HG03378 (cell line): ENCODE data around the gene ARID1B.

Experiments used
- ATAC-seq: cut with Tn5 transposase; IDR thresholded peaks from one replicate; pipeline ENCODE4 v1.9.1; 2021; ENCODE audit warnings: mild to moderate bottlenecking, moderate library complexity; ENCODE audit not compliant: unreplicated experiment

The ARID1B gene

DNA sequence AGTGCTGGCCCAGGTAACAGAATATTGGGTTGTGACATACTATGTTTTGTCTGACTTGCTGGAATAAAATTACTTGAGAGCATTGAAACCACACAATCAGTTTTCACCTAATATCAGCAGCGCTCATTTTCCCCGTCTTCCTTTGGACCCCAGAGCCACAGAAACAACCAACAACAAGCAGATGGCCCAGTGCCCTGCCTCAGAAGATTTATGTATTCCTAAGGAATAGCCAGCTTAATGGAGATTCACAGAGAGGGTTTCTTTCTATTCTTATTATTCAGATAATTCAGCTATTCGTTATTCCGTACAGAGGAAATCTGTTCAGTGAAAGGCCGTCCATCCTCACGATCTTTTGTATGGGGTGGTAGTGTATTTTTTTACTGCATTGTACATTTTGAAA is 391.3 kb downstream of the ARID1B start:
- no peak for ATAC-seq

DNA sequence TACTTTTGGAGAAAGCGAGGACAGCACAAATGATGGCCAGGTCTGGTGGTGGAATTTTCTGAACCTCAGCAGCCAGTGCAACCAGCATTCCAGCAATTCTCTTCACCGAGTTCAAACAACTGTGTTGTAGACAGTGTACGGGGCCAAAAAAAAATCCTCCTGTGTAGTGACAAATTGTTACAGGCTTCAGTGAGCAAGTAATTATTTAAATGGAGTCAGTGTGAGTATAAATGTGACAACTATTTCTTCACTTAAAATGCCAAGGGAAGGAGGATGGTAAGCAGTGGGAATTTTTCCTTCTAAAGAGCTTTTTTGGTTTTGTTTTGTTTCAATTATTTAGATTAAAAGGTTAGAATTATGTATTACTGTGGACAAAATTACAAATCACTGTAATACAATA is 392.0 kb downstream of the ARID1B start:
- no peak for ATAC-seq

DNA sequence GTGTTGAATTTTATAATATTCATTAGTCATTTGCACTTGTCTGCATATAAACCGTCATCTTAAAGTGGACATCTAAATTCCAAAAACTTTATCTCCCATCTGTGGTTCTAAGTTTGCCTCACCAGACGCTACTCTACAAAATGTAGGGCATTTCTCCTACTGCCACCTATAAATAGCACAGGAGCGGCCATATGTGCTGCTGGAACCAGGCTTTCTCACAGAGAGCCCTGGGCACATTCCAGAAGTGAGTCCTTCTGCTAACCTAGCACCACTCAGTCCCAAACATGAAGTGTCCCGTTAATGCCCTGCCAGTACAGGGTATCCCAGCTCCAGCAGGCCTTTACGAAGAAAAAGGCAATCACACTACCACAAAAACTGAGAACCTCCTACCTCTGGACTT is 392.5 kb downstream of the ARID1B start:
- no peak for ATAC-seq

DNA sequence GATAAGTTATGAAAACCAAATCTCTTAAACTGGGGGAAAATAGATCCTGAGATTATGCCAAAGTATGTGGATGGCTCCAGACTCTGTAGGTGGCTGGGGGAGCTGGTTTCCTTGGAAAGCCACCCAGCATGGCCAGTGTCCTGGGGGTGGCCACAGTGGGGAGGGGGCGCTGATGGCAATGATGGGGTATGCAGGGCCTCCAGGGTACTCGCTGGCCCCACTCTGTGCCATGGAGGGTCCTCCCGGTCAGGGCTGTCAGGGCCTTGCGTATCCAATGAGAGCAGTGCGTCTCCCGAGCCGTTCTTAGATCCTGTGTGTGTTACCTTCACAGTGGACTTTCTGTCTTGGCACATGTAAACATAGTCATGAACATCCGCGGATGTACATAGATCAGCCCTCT is 393.4 kb downstream of the ARID1B start:
- ATAC-seq, result no peak

DNA sequence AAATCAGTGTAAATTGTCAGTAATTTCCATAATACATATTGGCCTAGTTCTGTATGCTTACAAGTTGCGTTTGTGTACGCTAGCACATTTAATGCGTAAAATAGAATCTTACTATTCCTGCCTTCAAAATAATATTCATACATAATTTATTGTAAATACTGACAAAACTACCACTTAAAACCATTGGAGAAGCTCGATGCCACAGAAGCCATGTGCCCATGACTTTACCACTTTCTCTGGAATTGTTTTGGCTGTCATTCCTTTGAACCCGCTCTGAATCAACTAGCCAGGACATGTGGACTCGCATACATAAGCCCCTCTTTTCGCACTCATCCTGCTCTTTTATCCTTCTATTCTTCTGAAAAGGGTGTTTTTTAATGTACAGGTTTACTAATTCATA is 394.6 kb downstream of the ARID1B start:
- no peak for ATAC-seq

DNA sequence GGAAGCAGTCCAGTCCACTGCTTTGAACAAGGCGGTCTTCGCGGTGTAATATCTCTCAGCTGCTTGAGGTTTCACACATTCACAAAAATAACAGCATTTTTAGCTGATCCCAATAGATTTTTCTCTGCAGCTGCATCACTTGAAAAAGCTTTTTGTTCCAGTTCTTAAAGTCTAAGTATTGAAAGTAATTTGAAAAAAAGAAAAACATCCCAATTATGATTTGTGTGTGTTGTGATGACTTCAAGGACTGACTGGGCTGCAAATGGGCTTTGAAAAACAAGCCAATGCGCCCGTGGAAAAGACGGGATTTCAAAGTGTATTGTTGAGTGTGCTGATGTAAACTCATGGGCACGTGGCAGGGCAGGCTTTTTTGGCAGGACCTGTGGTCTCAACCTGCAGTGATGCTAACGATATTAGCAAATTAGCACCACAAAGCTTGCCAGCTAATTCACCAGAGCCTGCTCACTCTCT is 395.1 kb downstream of the ARID1B start:
- no peak for ATAC-seq

DNA sequence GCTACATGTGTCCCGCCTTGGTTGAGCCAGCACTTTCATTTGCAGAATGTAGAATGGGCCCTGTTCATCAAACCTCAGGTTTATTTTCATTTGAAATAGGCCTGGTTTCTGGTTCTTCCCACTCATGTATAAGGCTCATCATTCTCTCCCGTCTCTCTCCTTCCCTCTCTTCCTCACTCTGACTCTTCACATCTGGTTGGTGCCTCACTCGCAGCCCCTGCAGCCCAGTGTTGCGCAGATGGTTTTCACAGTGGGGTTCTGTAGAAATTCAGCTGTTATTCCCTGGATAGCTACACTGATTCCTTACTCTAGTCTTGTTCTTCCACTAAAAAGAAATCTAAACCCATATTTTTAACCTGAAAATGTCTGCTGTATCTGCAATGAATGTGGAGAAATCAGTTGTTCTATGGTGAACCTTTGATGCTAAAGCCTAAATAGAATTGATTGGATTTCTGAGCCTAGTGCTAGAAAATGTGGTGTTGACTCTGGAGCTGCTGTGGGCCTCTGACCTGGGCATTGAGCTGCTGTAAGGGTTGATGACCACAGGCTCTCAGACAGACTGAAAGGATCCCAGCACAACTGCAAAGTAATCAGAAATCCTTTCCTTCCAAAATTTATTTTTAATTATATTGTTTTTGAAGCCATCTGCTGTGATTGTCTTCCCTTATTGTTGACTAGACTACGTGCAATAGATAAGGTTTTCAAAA is 395.8 kb downstream of the ARID1B start:
- ATAC-seq, result no peak

DNA sequence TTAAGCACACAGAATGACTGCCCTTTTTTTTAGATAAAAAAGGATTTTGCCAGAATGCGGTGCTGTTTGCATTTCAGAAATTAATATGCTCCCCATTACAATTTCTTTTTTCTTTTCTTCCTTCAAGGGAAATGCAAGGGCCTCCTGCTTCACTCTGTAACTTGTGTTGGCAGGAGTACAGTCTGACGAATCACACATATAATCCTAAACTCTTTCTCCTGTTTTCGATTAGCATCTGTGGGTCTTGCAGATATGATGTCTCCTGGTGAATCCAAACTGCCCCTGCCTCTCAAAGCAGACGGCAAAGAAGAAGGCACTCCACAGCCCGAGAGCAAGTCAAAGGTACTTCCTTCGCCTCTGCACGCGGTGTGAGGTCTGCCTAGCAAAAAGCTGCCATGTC is 396.6 kb downstream of the ARID1B start:
- no peak for ATAC-seq

DNA sequence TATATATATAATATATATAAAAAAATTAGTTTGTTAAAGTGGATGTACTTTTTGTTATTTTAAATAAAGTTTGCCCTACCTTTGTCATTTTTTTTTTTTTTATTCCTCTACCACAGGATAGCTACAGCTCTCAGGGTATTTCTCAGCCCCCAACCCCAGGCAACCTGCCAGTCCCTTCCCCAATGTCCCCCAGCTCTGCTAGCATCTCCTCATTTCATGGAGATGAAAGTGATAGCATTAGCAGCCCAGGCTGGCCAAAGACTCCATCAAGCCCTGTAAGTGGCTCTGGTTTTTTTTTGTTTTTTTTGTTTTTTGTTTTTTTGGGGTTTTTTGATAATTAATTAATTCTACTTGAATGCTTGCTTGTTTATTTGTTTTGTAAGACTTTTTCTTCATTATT is 397.6 kb downstream of the ARID1B start:
- ATAC-seq, result no peak

DNA sequence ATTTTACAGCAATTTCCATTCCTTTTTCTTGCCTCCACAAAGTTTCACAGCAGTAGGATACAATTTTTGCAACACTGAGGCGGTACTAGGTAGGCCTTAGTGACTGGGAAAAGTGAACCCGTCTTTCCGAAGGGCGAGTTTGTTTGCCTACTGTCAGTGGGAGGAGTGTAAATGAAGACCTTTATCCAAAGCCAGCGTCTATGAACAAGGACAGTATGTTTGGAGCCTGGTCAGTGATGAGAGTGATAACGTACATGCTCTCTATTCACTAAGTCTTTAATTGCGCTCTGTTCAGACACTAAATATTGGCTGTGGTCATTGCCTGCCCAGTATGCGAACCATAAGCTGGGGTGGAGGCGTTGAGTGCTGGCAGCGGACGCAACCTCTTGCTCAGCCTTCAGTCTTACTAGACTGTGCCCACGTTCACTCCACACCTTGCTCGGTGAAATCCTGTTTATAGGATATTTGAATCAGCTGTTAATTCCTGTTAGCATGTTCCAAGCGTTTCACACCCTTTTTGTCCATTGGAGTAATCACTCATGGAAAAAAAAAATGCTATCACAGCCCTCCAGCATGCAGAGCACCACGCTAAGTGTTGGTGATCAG is 400.7 kb downstream of the ARID1B start:
- no peak for ATAC-seq

DNA sequence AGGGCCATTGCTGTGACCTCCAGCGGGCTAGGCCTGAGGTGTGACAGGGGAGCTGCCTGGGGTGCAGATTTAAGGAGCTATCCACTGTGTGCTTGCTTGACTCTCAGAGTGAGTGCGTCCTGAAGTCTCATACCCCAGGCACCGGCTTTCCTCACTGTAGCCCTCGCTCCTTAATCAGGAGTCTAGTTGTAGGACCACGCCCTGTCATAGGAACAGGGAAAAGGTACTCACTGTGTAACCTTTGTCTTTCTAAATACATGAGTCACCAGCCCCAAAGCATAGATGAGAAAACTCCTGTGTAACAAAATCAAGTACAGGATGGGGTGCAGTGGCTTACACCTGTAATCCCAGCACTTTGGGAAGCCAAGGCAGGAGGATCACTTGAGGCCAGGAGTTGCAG is 404.5 kb downstream of the ARID1B start:
- no peak for ATAC-seq

DNA sequence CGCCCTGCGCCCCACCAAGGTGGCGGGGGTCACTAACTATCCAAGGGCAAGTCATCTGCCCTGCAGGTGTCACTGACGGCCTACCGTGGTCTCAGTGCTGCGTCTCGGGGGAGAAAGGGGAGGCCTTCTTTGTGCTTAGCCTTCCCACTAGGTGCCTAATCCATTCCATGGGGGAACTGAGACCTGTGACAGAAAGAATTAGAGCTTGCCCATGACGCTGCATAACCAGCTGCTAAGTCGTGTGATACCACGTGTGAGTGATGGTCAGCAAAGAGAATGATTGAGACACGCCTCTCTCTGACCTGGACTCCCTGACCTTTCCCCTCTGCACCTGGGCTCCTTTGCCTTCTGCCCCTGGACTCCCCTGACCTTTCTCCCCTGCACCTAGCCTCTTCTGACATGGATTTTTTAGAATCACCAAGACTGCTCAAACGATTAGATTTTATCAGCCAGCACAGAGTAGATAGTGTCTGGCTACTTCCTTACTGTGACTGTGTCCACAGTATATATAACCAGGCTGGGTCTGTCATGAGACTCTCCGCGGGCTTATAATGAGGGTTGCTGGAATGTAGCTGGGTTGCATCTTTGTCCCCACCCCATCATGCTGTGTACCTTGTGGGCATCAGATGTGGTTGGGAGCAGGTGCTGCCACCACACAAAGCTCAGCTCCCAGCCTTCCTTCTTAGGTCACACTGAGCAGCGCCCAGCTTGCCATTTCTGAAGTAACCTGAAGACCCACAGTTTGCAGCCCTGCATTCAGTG is 405.5 kb downstream of the ARID1B start:
- no peak for ATAC-seq

DNA sequence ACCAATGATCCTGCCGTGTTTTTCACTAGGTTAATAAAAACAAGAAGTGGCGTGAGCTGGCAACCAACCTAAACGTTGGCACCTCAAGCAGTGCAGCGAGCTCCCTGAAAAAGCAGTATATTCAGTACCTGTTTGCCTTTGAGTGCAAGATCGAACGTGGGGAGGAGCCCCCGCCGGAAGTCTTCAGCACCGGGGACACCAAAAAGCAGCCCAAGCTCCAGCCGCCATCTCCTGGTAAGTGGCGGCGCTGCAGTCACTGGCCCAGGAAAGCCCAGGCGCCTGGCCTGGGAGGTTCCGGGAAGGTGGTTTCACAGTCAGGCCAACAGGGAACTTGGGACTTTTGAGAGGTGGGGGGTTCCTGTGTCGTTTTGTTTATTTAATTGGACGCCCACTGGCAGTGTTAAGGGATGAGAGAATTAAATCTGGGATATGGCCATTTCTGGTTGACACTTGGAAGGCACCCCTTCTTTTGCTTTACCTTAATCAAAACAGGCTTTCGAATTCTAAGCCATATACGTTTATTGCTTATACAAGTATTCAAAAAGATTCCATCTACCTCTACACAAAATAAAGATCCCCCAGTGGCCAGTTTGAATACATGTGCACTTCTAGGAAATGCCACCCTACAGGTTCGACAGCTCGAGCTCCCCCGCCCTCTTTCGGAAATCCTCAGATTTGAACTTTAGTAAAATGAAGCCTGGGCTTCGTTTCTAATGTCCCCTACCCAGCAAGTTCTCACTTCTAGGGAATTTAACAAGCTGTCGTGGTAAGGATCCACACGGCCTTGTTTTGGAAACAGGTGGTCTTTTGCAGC is 407.2 kb downstream of the ARID1B start:
- ATAC-seq, result no peak

DNA sequence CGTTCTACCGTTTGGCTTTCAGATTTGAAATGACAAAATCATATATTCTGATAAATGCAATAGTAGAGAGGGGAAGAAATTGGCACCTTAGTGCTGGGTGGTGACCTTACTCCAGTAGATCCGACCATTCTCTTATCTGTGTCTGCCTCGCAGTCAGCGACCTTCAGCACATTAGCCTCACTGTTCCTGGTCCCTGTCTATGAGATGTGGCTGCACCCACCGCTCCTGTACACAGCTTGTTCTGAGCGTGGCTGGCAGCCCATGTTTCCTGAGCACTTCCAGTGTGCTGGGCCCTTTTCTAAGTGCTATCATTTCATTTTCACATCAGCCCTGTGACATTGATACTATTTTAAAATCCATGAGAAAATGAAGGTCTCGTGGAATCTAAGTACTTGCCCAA is 408.0 kb downstream of the ARID1B start:
- ATAC-seq, result no peak

DNA sequence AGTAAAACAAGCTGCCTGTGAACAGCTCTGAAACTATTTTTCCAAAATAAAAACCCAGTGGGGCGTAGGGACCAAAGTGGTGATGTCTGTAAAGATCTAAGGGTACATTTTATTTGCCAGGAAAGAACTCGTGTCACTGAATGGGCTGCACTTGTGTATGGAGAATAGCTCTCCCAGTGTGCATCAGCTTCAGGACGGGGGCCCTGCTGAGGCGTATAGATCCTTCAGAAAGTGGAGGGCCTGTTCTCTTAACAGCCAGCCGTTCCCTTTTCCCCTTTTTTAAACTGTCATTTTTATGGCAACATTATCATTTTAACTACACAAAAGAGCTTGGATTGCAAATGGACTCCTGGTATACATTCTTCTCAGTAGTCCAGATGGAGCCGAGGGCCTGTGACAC is 408.8 kb downstream of the ARID1B start:
- ATAC-seq, result no peak

DNA sequence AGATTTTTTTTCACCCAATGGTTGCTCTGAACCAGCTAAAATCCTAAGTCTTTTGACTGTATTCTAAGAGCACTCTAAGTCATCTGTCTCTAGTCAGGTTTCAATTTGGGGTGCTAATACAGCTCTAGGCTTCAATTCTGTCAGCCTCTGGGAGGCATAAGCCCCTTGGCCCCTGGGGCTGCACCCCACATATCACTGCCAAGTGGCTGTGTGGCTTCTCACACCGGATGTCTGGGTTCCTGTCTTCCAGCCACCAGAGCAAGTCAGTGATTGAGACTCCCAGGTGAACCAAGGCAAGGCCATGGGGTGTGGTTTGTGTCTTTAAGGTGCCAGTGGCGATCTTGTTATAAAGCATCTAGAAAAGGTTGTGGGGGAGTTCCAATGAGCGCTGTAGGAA is 409.6 kb downstream of the ARID1B start:
- ATAC-seq, result no peak

DNA sequence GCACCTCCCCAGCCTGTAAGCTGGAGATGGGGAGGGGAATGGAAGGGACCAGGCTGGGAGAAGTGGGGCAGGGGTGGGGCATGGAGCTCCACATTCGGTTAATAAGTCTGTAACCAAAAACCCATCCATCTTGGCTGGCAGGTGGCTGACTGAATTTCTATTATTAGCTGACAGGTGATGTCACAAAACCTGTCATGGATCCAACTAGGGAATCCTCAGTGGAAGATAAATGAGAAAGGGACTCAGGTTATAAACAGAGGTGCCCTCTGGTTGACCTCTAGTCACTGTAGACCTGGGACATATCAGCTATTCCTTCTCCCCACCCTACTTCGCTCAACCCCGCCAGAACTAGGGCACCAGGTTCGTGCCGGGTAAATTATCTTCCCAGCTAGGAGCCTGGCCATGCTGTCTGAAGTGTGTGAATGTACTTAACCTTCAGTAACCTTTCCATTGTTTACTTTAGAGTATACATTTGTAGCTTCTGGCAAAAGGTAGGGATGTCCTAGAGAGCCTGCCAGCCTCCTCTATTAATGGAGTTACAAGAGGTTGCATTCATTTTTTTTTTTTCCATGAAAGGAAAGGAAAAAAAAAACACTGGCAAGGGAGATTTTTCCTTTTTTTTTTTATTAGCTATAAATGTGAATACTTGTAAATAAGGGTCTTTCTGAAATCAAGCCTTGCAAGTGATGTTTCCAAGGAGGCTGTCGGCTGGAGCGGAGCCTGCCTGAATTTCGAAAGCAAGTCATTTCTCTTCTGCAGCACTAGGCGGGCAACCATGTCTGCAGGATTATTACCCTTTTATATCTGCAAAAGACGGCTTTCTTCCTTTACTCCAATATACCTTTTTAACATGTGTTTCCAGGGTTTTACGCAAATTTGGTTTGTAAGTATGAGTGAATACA is 410.3 kb downstream of the ARID1B start:
- no peak for ATAC-seq

DNA sequence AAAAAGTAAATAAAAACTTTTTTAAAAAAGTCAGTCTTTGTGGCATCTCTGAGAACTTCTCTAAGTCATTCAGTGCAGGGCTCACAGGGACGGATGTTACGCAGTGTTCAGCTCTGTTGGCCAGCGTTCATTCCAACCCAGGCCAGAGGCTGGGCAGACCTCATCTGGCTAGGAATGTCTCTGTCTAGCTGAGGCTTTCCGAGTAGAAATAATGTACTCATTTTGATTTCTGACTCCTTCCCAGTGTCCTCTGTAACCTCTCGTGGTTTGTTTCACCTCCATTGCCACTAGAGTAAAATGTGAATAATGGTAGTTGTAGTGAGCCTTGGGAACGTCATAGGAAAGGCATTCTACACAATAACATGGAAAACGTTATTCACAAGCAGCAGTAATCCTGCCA is 411.0 kb downstream of the ARID1B start:
- no peak for ATAC-seq

DNA sequence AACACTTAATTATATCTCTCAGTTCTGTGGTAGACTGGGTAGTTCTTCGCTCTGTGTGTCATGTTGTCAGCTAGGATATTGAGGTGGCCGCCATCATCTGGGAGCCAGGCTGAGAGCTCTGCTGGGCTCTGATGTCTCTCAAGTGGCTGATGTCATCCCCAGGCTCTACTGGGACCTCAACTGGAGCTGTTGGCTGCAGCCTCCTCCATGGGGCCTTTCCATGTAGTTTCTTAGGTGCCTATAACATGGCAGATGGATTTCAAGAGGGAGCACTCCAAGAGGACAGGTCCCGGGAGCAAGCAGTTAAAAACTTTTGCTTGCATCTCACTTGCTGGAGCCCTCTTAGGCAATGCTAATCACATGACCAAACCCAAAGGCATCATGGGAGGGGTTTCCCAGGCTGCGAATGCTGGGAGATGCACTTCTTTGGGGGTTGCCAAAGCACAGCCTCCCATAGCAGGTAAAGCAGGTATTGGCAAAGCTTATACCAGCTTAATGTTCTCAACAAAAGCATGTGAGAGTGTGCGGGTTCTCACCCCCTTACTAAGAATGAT is 416.3 kb downstream of the ARID1B start:
- ATAC-seq, result no peak

DNA sequence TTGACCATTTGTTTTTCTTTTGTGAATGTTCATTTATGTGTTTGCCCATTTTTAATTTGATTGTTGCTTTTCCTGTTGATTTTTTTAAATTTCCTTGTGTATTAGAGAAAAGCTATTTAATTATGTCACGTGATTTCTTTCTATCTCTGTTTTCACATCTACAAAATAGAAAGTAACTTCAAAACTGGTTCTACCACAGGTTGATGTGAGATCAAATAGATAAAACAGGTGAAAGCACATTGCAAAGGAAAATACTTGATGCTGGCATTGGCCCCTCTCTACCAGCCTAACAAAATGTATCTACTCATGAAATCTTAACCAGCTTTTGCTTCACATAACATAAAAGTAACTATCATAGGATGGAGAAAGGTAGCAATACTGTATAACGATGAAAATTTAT is 416.9 kb downstream of the ARID1B start:
- no peak for ATAC-seq
